ENCODE results near the gene SRSF10.
A peak's percentile ranks its signal among the peaks of the same experiment; 100 is the strongest.

SRSF10 gene

DNA sequence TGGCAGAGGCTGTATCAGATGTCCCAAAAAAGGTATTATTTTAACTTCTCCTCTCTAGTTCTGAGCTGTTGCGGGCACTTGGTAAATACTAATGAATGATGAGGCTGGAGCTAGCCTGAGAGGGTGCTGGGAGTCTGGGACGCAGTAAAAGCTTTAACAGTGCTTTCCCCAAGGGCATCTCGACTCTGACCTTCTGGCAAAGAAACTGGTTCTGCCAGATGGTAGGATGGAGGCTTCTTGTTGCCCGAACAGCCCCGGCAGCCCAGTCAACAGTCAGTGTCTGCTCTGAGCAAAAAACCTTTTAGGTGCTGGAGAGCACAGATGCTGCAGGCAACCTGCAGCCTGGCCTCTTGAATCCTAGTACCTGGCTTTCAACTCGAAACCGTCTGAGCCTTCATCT lies 23.0 kb downstream of the SRSF10 start:
- peaks cover 34% of the 10 kb centered on the region for H3K4me1 Mint-ChIP-seq (ENCODE audit: low read depth)
- no peak overlapping the region for H3K27ac Mint-ChIP-seq
- peak overlapping the region; percentile 33 for H3K4me3 Mint-ChIP-seq
- no peaks in the 10 kb centered on the region for H3K27me3 Mint-ChIP-seq (ENCODE audit: low read depth)
- H3K9me3 Mint-ChIP-seq, result no peaks in the 10 kb centered on the region
- H3K36me3 Mint-ChIP-seq (ENCODE audit: low read depth), result peaks cover 20% of the 10 kb centered on the region

DNA sequence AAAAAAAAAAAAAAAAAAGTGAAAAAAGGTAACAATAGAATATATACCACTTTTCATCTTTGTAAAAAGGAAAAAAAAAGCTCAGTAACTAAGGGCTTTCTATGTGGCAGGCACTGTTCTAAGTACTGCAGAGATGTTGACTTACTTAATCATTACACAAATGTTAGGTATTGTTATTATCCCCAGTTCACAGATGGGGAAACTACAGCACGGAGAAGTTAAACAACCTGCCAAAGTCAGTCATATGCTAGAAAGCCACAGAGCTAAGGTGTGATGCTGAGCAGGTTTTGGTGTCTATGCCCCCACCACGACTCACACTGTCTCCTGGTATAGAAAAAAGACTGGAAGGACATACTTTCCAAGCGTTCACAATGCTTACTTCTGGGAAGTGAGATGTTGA lies 27.1 kb downstream of the SRSF10 start:
- Mint-ChIP-seq H3K27ac (no peak overlapping the region), H3K27me3 (ENCODE audit: low read depth) (no peaks in the 10 kb centered on the region), H3K9me3 (no peaks in the 10 kb centered on the region), H3K4me3 (no peak overlapping the region), H3K36me3 (ENCODE audit: low read depth) (no peaks in the 10 kb centered on the region), H3K4me1 (ENCODE audit: low read depth) (peaks cover 18% of the 10 kb centered on the region)

DNA sequence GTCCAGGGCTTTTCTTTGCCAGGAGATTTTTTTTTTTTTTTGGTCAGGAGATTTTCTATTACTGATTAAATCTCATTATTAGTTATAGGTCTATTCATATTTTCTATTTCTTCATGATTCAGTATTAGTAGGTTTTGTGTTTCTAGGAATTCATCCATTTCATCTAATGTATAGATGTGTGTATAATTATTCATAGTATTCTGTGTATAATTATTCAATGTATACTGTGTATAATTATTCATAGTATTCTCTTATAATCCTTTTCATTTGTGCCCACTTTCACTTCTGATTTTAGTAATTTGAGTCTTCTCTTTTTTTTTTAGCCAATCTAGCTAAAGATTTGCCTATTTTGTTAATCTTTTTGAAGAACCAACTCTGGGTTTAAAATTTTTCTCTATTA lies 32.8 kb downstream of the SRSF10 start:
- Mint-ChIP-seq H3K4me3 (no peak overlapping the region), H3K9me3 (peaks cover 11% of the 10 kb centered on the region), H3K27ac (no peak overlapping the region), H3K36me3 (ENCODE audit: low read depth) (no peaks in the 10 kb centered on the region), H3K27me3 (ENCODE audit: low read depth) (peaks cover 27% of the 10 kb centered on the region), H3K4me1 (ENCODE audit: low read depth) (peaks cover 2% of the 10 kb centered on the region)

DNA sequence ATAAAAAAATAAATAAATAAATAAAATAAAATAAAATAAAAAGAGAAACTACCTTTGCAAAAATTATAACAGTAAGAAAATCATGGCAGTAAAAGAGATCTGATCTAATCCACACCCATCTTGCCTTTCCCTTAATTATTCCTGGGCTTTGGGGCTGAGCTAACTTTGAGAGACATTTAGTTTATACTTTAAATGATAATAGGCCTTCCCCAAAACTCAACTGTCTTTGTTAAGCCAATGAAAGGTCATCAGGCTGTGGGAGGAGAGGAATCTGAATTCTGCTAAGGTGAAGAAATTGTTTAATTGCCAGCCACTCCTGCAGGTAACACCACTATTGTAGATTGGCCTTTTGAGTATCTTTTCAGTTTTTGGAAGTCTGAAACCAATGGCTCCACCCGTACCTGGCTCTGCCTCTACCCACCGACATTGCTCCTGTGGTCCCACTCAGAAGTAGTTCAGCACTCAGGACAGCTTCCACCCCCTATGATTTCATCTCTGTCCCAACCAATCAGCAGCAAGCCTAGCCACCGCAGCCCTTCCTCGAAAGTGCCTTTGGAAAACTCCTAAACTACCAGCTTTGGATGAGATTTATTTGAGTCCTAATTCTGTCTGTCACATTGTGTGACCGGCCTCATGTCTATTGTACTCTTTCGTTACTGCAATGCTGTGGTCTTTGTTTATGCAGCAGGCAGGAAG lies 43.5 kb downstream of the SRSF10 start:
- Mint-ChIP-seq H3K4me1 (ENCODE audit: low read depth) (no peaks in the 10 kb centered on the region), H3K36me3 (ENCODE audit: low read depth) (no peaks in the 10 kb centered on the region), H3K4me3 (no peak overlapping the region), H3K27ac (no peak overlapping the region), H3K27me3 (ENCODE audit: low read depth) (peaks cover 4% of the 10 kb centered on the region), H3K9me3 (no peaks in the 10 kb centered on the region)

DNA sequence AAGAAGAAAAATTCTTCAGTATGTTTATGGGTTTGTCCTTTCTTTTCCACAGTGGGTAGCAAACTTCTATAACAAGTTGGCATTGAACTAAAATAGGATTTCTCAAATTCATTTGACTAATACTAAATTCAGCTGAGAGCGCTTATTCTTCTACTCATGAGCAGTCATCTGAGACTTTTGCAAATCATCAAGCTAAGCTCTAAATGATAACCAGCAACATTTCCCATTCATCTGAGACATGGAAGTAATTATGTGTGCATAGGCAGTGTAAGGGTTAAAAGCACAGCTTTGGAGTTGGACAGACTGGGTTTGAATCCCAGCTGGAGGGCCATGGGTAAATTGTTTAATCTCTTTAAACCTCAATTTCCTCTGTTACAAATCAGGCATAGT lies 48.6 kb downstream of the SRSF10 start:
- no peaks in the 10 kb centered on the region for H3K36me3 Mint-ChIP-seq (ENCODE audit: low read depth)
- no peak overlapping the region for H3K27ac Mint-ChIP-seq
- no peak overlapping the region for H3K4me3 Mint-ChIP-seq
- H3K27me3 Mint-ChIP-seq (ENCODE audit: low read depth), result peaks cover 4% of the 10 kb centered on the region
- no peaks in the 10 kb centered on the region for H3K9me3 Mint-ChIP-seq
- no peaks in the 10 kb centered on the region for H3K4me1 Mint-ChIP-seq (ENCODE audit: low read depth)

DNA sequence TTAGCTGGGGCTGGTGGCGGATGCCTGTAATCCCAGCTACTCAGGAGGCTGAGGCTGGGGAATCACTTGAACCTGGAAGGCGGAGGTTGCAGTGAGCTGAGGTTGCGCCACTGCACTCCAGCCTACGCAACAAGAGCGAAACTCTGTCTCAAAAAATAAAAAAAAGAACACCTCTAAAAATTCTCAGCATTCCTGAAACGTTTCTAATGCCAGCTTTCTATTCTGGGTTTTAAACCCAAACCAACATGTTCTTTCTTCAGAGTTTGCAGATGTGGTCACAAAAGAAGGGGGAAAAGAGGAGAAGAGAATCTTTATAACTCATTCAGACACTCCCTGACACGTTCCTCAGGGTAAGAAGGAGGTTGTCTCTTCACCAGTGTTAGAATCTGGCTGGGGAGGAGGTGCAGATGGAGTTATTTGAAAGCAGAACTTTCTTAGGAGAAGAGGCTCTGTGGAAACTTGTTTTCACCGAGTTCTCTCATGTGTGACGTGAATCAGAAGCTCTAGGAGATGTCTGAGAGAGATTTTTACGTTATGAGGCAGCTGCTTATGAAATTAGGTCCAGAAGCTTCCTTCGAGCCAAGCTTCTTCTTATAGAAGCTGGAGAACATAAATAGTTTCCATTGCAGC lies 49.2 kb downstream of the SRSF10 start:
- Mint-ChIP-seq H3K4me1 (ENCODE audit: low read depth) (no peaks in the 10 kb centered on the region), H3K27ac (no peak overlapping the region), H3K27me3 (ENCODE audit: low read depth) (peaks cover 4% of the 10 kb centered on the region), H3K36me3 (ENCODE audit: low read depth) (no peaks in the 10 kb centered on the region), H3K9me3 (no peaks in the 10 kb centered on the region), H3K4me3 (no peak overlapping the region)

DNA sequence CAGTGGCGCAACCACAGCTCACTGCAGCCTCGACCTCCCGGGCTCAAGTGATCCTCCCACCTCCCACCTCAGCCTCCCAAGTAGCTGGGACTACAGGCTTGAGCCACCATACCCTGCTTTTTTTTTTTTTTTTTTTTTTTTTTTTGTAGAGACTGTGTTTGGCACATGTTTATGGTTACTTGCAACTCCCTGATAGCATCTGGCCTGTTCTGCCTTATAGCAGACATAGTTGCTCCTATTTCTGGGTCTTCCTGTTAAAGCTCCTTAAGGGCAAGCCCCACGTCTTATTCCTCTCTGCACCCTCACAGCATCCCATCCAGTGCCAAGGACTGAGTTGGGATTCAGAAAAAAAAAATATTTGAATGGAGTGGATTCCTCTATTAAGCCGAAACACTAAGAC lies 49.9 kb downstream of the SRSF10 start:
- Mint-ChIP-seq H3K4me3 (no peak overlapping the region), H3K4me1 (ENCODE audit: low read depth) (no peaks in the 10 kb centered on the region), H3K27me3 (ENCODE audit: low read depth) (peaks cover 4% of the 10 kb centered on the region)

DNA sequence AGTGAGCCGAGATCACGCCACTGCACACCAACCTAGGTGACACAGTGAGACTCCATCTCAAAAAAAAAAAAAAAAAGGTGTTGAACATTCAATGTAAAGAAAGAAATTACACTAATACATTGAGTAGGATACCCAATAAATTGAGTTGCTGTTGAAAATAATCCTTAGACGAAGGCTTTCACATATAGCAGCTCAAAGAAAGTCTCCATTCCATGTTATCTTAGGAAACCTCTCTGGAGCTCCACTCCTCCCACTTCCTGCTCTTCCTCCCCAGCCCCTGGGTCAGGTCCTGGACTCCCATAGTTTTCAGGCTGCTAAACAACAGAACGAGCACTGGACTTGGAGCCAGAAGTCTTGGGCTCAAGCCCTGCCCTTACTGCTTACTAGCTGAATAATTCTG lies 51.3 kb downstream of the SRSF10 start:
- Mint-ChIP-seq H3K27me3 (ENCODE audit: low read depth) (peaks cover 4% of the 10 kb centered on the region), H3K9me3 (no peaks in the 10 kb centered on the region), H3K36me3 (ENCODE audit: low read depth) (no peaks in the 10 kb centered on the region), H3K27ac (no peak overlapping the region), H3K4me1 (ENCODE audit: low read depth) (no peaks in the 10 kb centered on the region), H3K4me3 (no peak overlapping the region)

More for the DNA sequence above, 49.9 kb downstream of the SRSF10 start:
- Mint-ChIP-seq H3K9me3 (no peaks in the 10 kb centered on the region), H3K27ac (no peak overlapping the region), H3K36me3 (ENCODE audit: low read depth) (no peaks in the 10 kb centered on the region)

DNA sequence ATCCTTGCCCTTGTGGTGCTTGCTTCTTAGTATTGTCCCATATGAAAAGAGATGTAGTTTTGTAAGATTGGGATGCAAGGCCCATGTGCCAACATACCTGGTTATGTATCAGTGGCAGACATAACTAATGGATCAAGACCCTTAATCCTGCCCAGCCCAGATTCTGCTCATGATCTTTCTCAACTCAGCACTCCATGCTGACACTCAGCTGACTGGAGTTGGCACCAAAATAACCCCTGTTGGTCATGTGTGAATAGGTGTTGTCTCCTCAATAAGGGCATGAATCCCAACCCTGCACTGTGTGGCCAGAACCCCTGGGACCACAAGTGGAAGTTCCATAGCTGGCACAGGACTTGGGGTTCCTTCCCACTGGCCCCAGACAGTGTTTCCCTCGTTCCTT lies 53.0 kb downstream of the SRSF10 start:
- Mint-ChIP-seq H3K4me3 (no peak overlapping the region), H3K36me3 (ENCODE audit: low read depth) (no peaks in the 10 kb centered on the region), H3K4me1 (ENCODE audit: low read depth) (no peaks in the 10 kb centered on the region), H3K27me3 (ENCODE audit: low read depth) (no peaks in the 10 kb centered on the region), H3K27ac (no peak overlapping the region), H3K9me3 (no peaks in the 10 kb centered on the region)

DNA sequence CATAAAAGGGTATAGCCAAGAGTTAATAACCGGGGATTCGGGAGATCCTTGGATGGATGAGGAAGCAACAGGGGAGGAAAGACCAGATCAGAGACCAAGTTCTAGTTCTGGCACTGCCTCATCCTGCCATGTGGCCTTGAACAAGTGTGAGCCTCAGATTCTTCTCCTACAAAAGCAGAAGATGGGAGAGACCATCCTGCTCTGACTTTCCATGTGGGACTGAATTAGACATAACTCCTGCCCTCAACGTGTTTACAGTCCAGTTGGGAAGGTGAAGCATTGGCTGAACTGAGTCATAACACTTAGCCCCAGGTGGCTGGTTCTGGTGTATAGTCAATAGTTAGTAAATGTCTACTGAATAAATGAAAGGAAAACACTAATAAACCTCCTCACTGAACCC lies 54.8 kb downstream of the SRSF10 start:
- Mint-ChIP-seq H3K36me3 (ENCODE audit: low read depth) (no peaks in the 10 kb centered on the region), H3K9me3 (no peaks in the 10 kb centered on the region), H3K27ac (no peak overlapping the region), H3K4me3 (no peak overlapping the region), H3K4me1 (ENCODE audit: low read depth) (no peaks in the 10 kb centered on the region), H3K27me3 (ENCODE audit: low read depth) (no peaks in the 10 kb centered on the region)

DNA sequence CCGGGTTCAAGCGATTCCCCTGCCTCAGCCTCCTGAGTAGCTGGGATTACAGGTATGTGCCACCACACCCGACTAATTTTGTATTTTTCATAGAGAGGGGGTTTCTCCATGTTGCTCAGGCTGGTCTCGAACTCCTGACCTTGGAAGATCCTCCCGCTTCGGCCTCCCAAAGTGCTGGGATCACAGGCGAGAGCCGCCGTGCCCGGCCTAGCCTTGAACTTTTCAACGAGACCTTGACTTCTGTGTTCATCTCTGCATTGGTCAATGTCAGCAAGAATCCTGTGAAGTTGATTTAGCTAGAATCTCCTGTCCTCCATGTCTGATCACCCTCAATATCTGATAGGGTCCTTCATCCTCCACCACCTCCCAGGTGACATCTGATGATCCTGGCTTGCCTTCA lies 55.5 kb downstream of the SRSF10 start:
- no peaks in the 10 kb centered on the region for H3K36me3 Mint-ChIP-seq (ENCODE audit: low read depth)
- no peaks in the 10 kb centered on the region for H3K4me1 Mint-ChIP-seq (ENCODE audit: low read depth)
- peaks cover 2% of the 10 kb centered on the region for H3K27me3 Mint-ChIP-seq (ENCODE audit: low read depth)
- H3K9me3 Mint-ChIP-seq, result no peaks in the 10 kb centered on the region
- H3K4me3 Mint-ChIP-seq, result no peak overlapping the region
- H3K27ac Mint-ChIP-seq, result no peak overlapping the region

DNA sequence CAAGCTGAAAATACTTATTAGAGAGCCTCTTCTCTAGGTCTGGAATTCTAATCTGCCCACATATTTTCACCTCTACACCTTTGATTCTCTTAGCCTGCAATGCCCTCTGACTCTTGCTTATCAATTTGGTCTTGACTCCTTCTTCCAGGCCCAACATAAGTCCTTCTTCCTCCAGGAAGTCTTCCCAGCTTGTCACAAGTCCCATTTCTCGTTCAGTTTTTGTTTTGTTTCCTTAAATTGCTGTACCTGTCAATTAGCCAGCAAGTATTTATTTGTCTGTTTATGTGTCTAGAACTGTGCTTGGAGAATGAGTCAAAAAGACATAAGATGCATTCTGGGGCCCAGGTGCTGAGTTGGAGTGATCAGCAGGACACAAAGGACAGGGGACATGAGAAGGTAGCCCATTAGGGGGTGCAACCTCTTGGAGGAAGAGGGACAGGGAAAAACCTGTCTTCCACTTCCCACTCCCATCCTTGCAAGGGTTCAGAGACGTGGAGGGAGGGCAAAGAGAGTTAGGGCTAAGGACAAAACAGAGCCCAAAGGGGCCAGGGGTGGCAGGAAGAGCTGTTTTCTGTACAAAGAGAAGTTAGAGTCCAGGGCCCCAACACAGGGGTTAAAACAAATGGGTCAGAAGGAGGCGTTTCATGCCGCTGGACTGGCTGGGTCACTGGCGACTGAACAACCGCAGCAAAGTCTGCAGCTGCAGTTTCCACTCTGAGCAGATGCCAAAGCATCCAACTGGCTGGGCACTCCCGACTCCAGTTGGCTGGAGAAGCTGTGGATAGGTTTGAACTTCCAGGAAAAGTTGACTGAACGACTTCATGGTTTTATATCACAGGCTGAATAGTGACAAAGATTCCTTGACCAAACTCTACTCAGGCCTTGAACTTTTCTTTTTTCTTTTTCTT lies 56.3 kb downstream of the SRSF10 start:
- Mint-ChIP-seq H3K36me3 (ENCODE audit: low read depth) (no peaks in the 10 kb centered on the region), H3K9me3 (no peaks in the 10 kb centered on the region), H3K27me3 (ENCODE audit: low read depth) (peaks cover 2% of the 10 kb centered on the region), H3K27ac (no peak overlapping the region), H3K4me3 (no peak overlapping the region), H3K4me1 (ENCODE audit: low read depth) (no peaks in the 10 kb centered on the region)

DNA sequence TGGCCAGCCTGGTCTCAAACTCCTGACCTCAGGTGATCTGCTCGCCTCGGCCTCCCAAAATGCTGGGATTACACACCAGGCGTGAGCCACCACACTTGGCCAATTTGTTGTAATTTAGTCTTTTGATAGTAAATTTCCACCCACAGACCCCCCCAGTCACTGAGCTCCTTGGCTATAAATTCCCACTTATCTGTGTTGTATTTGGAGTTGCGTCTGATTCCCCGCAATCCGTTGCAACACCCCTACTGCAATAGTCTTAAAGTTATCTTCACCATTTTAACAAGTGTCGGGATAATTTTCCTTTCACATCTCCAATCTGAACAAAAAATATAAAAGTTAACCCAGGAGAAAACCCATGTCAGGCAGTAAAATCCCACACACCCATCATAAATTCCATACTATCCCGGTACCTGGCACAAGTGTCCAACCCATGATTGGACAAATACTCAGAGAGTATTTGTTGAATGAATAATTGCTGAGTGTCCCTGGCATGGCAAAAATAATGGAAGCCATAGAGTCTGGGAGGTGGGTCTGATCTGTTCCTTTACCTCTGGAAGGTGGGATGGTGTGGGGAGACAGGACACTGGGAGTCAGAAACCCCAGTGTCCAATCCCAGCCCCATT lies 57.7 kb downstream of the SRSF10 start:
- H3K9me3 Mint-ChIP-seq, result no peaks in the 10 kb centered on the region
- no peaks in the 10 kb centered on the region for H3K36me3 Mint-ChIP-seq (ENCODE audit: low read depth)
- H3K4me1 Mint-ChIP-seq (ENCODE audit: low read depth), result no peaks in the 10 kb centered on the region
- peaks cover 2% of the 10 kb centered on the region for H3K27me3 Mint-ChIP-seq (ENCODE audit: low read depth)
- no peak overlapping the region for H3K27ac Mint-ChIP-seq
- no peak overlapping the region for H3K4me3 Mint-ChIP-seq

DNA sequence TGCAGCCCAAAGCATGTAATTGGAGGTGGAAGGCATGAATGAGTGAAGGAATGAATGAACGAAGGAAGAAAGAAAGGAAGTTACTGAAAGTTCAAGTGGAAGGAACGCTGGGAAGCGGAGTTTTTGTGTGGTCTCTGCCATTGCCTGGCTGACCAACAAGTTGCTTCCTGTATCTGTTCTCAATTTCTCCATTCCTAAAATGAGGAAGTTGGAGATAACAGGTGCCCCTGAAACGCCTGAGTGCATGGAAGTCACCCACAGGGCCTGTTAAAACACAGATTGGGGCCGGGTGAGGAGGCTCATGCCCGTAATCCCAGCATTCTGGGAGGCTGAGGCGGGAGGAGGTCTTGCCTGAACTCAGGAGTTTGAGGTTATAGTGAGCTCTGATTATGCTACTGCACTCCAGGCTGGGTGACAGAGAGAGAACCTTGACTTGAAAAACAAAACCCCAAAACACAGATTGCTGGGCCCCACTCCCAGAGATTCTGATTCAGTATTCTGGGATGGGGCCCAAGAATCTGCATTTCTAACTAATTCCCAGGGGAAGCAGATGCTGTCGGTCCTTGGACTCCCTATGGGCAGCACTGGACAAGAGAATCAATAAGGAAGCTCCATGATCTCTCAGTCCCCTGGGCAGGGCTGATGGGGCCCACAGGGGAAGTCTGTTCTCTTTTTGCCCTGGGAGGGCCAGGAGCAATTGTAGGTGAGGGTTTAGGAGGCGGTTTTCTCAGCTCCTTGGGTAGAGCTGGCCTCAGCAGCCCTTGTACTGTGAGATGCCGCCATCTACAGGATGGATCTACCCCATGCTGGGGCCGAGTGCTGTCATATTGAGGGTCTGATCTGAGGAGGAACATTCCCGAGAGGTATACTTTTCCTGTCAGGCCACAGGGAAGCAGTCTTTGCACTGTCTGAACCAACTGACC lies 63.7 kb downstream of the SRSF10 start:
- no peak overlapping the region for H3K27ac Mint-ChIP-seq
- peaks cover 12% of the 10 kb centered on the region for H3K4me1 Mint-ChIP-seq (ENCODE audit: low read depth)
- H3K36me3 Mint-ChIP-seq (ENCODE audit: low read depth), result no peaks in the 10 kb centered on the region
- no peaks in the 10 kb centered on the region for H3K9me3 Mint-ChIP-seq
- H3K4me3 Mint-ChIP-seq, result no peak overlapping the region
- peaks cover 2% of the 10 kb centered on the region for H3K27me3 Mint-ChIP-seq (ENCODE audit: low read depth)

Measured in T-helper 1 cell treated with Interleukin-12 subunit alpha and Interleukin-12 subunit beta and Interleukin-4 antibody, amounts not matched to agents 30 μg/mL and 1 μg/mL, for 36 hours (primary cell).